Measurements from ENCODE around the gene MUC21. TPM values are rescaled to one million over a fixed set of nuclear protein-coding genes. Genes with fewer than 3 reads are reported as not detected.
"Not testable (repeated sequence)": the region's sequence is repeated elsewhere in the genome, so short reads cannot be mapped to it uniquely, and the experiment has no call there.

MUC21 gene
- total RNA-seq, 1 experiment from 2014 or later: not detected

DNA sequence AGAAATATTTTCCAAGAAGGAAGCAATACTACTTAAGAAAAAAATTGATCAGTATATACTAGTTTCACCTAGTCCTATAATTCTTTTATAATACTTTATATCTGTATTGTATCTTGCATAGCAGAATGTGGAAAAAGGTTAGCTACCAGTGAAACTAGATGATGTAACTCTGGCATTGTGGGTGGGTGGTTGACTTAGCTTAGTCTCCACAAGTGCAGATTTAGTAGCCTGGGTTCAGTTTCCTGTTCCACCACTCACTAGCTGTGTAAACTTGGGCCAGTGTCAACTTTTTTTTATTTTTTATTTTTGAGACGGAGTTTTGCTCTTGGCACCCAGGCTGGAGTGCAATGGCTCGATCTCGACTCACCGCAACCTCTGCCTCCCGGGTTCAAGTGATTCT, 2.0 kb downstream of the MUC21 start:
- no peaks in the 10 kb centered on the region for H3K36me3 ChIP-seq (replicated peaks; ENCODE audit: control insufficient read depth, insufficient read depth, low read length)
- no peak for DNase-seq
- H3K27me3 ChIP-seq (ENCODE audit: control insufficient read depth, insufficient read depth, low read length): no peaks in the 10 kb centered on the region; the same call in 1 of the 2 replicates
- no peak overlapping the region for H3K4me3 ChIP-seq (ENCODE audit: insufficient read depth, low read depth, low read length)

DNA sequence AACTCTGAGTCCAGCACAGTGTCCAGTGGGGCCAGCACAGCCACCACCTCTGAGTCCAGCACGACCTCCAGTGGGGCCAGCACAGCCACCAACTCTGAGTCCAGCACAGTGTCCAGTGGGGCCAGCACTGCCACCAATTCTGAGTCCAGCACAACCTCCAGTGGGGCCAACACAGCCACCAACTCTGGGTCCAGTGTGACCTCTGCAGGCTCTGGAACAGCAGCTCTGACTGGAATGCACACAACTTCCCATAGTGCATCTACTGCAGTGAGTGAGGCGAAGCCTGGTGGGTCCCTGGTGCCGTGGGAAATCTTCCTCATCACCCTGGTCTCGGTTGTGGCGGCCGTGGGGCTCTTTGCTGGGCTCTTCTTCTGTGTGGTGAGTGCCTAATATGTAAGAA, 3.8 kb downstream of the MUC21 start:
- H3K4me3 ChIP-seq (ENCODE audit: insufficient read depth, low read depth, low read length): no peak overlapping the region
- H3K27me3 ChIP-seq (ENCODE audit: control insufficient read depth, insufficient read depth, low read length): no peaks in the 10 kb centered on the region; the same call in 1 of the 2 replicates
- no peak for DNase-seq
- H3K36me3 ChIP-seq (replicated peaks; ENCODE audit: control insufficient read depth, insufficient read depth, low read length): no peaks in the 10 kb centered on the region

DNA sequence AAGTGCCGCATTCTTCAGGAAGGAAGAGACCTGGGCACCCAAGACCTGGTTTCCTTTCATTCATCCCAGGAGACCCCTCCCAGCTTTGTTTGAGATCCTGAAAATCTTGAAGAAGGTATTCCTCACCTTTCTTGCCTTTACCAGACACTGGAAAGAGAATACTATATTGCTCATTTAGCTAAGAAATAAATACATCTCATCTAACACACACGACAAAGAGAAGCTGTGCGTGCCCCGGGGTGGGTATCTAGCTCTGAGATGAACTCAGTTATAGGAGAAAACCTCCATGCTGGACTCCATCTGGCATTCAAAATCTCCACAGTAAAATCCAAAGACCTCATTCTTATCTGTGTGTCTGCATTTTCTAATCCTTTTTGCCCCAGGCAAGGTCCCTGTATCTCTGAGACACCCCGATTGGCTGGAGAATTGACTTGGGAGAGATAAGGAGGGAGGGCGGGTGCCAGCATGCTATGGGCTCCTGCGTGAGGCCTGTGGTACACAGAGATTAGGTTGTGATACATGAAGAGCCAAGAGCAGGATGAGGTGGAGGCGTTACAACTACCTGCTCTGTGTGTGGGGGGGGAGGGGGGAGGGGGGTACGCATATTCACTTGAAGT, 4.8 kb downstream of the MUC21 start:
- DNase-seq: no peak
- Histone ChIP-seq H3K27me3 (ENCODE audit: control insufficient read depth, insufficient read depth, low read length) (no peaks in the 10 kb centered on the region; the same call in 1 of the 2 replicates), H3K4me3 (ENCODE audit: insufficient read depth, low read depth, low read length) (no peak overlapping the region), H3K36me3 (replicated peaks; ENCODE audit: control insufficient read depth, insufficient read depth, low read length) (no peaks in the 10 kb centered on the region)

DNA sequence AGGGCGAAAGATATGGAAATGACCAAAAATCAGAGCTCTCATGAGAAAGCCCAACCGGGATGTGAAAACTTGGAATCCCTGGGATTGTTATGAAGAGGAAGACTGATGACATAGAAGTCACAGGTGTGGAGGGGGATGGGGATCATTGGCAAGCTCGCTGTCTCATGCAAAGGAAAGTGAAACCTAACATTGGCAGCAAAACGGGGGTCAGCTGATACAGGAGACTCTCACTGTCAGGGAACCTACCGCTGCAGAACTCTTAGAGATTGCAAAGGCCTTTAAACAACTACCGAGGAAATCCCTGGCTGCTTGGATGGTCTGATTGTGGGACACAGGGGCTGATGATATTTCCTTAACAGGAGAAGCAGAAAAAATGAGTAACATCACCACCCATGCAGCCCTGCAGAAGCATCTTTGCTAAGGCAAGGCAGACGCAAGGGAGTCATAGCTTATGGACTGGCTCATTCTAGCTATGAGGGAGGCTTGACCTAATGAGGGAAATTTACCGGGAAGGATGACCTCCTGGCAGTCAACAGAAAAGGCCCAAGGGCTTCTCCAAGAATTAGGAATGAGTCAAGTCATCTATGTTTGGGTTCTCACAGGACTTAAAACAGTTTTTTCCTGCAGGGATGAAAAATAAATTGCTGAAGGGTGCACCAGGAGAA, 7.0 kb downstream of the MUC21 start:
- Histone ChIP-seq H3K4me3 (ENCODE audit: insufficient read depth, low read depth, low read length) (no peak overlapping the region), H3K36me3 (replicated peaks; ENCODE audit: control insufficient read depth, insufficient read depth, low read length) (no peaks in the 10 kb centered on the region), H3K27me3 (ENCODE audit: control insufficient read depth, insufficient read depth, low read length) (no peaks in the 10 kb centered on the region; the same call in 1 of the 2 replicates)
- DNase-seq: peak; percentile 51

DNA sequence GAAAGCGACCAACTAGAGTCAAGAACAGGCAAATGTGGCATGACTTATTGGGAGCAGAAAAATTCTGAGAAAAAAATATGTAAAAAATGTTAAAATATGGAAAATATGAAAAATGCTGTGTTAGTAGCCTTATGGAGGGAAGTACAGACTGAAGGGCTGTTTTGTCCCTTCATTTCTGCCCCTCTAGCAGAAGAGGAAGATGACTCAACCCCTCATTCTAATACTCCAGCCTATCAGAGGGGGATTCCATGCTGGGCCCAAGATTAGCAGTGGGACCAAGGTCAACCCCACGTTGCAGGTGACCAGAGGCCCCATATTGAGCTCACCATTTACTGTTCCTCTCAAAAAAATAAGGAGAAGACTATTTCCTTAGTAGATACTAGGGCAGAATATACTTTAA, 8.4 kb downstream of the MUC21 start:
- DNase-seq: no peak
- H3K27me3 ChIP-seq (ENCODE audit: control insufficient read depth, insufficient read depth, low read length): no peaks in the 10 kb centered on the region; the same call in 1 of the 2 replicates
- no peaks in the 10 kb centered on the region for H3K36me3 ChIP-seq (replicated peaks; ENCODE audit: control insufficient read depth, insufficient read depth, low read length)
- no peak overlapping the region for H3K4me3 ChIP-seq (ENCODE audit: insufficient read depth, low read depth, low read length)

DNA sequence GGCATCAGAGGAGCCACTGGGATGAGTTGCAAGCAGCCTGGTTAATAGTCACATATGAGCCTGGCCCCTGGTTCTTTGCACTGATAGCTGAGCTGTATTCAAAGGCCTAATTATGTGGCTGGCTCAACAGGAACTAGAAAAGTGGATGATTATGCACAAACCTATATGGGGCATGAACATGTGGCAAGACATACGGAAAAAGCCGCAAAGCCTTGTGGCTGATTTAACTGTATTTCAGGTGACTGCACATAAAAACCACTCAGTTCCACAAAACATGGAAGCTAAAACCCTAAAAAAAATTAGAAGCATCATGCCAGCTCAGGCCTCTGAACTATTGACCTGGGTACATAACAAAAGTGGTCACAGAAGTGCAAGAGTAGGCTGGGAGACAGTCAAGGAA, 13.8 kb downstream of the MUC21 start:
- Histone ChIP-seq H3K4me3 (ENCODE audit: insufficient read depth, low read depth, low read length) (no peak overlapping the region), H3K27me3 (ENCODE audit: control insufficient read depth, insufficient read depth, low read length) (no peaks in the 10 kb centered on the region)

DNA sequence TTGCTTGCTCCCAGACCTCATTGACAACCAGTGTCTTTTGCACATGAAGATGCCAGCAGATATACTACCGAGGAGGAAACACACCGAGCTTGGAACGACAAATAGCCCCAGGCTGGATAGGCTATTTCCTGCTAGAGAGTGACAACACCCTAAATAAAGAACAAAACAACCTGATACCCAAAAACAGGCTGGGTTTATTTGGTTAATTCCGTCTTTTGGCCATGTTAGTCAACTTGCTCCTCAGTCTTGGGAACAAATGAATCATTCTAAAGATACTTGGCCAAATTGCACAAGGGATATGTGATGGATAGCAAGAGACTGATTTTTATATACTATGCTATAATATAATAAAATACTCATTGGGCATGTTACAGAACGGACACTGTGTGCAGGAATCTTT, 15.3 kb downstream of the MUC21 start:
- no peak for DNase-seq

More for the DNA sequence above, 13.8 kb downstream of the MUC21 start:
- H3K36me3 ChIP-seq (replicated peaks; ENCODE audit: control insufficient read depth, insufficient read depth, low read length): no peaks in the 10 kb centered on the region
- DNase-seq: no peak

DNA sequence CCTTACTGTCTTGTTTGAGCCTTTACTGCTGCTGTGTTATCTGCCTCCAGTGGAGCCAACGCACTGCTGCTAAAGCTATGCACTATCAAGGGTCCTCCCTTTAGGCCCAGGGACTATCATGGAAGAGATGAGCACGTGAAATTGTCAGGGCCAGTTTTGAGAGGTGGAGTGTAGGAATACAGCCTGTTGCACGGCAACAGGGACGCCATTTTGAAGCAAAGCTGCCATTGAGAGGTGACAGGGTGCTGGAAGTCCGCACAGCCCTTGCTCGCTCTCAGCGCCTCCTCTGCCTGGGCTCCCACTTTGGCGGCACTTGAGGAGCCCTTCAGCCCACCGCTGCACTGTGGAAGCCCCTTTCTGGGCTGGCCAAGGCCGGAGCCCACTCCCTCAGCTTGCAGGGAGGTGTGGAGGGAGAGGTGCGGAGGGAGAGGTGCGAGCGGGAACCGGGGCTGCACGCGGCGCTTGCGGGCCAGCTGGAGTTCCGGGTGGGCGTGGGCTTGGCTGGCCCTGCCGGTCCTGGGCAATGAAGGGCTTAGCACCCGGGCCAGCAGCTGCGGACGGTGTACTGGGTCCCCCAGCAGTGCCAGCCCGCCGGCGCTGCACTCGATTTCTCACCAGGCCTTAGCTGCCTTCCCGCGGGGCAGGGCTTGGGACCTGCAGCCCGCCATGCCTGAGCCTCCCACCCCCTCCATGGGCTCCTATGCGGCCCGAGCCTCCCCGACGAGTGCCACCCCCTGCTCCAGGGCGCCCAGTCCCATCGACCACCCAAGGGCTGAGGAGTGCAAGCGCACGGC, 16.7 kb downstream of the MUC21 start:
- DNase-seq; H3K4me3 ChIP-seq (ENCODE audit: insufficient read depth, low read depth, low read length); H3K27me3 ChIP-seq (ENCODE audit: control insufficient read depth, insufficient read depth, low read length); H3K36me3 ChIP-seq (replicated peaks; ENCODE audit: control insufficient read depth, insufficient read depth, low read length): not testable (repeated sequence)

More for the DNA sequence above, 15.3 kb downstream of the MUC21 start:
- H3K27me3 ChIP-seq (ENCODE audit: control insufficient read depth, insufficient read depth, low read length): no peaks in the 10 kb centered on the region
- no peaks in the 10 kb centered on the region for H3K36me3 ChIP-seq (replicated peaks; ENCODE audit: control insufficient read depth, insufficient read depth, low read length)
- no peak overlapping the region for H3K4me3 ChIP-seq (ENCODE audit: insufficient read depth, low read depth, low read length)

DNA sequence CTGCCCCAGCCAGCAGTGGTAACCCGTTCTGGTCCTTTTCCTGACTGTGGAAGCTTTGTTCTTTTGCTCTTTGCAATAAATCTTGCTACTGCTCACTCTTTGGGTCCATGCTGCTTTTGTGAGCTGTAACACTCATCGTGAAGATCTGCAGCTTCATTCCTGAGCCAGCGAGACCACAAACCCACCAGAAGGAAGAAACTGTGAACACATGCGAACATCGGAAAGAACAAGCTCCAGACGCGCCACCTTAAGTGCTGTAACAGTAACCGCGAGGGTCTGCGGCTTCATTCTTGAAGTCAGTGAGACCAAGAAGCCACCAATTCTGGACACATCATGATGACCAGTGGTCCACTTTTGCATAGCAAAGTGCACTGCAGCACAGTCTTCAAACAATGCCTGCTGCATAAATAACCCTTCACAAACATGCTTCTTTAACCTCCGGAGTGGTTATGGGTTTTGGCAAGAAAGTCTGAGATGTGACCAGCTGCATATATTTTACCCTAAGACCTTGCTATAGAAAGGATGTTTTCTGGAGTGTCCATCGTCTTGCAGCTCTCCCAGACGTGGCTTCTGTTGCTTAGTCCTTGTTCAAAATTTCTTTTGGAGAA, 17.9 kb downstream of the MUC21 start:
- DNase-seq: no peak
- Histone ChIP-seq H3K27me3 (ENCODE audit: control insufficient read depth, insufficient read depth, low read length) (no peaks in the 10 kb centered on the region), H3K36me3 (replicated peaks; ENCODE audit: control insufficient read depth, insufficient read depth, low read length) (no peaks in the 10 kb centered on the region), H3K4me3 (ENCODE audit: insufficient read depth, low read depth, low read length) (no peak overlapping the region)

DNA sequence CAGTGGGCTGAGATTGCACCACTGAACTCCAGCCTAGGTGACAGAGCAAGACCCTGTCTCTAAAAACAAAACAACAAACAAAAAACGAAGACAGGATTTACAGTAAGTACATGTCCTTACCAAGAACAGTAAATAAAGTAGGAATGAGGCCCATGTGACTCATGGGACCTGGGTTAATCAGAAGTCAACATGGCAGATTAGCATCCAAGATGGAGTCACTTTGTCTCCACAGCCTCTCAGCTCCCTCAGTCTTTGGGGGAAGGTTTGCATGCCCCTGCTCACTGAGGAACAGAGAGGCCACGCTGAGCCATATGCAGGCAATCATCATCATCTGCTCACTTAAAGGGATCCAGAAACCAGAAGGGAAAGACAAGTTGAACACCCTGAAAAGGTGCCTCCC, 19.0 kb downstream of the MUC21 start:
- H3K27me3 ChIP-seq (ENCODE audit: control insufficient read depth, insufficient read depth, low read length): no peaks in the 10 kb centered on the region
- no peak overlapping the region for H3K4me3 ChIP-seq (ENCODE audit: insufficient read depth, low read depth, low read length)
- no peaks in the 10 kb centered on the region for H3K36me3 ChIP-seq (replicated peaks; ENCODE audit: control insufficient read depth, insufficient read depth, low read length)
- DNase-seq: no peak

DNA sequence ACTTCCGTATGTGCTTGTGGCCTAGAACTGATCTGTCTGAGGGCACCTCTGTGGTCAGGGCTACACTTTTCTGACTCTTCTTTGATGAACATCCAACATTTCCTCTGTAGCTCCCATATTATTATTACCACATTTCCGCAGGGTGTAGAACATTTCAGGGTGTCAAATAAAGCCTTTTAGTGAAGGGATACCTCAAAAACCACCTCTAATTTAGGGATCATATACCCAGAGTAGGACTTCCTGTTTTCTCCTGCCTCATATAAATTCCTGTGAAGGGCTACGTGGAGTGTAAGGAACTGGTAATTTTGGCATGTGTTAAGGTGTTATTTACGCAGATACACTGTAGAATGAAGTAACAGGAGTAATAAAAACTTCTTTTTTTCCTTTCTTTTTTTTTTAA, 21.3 kb downstream of the MUC21 start:
- Histone ChIP-seq H3K4me3 (ENCODE audit: insufficient read depth, low read depth, low read length) (no peak overlapping the region), H3K27me3 (ENCODE audit: control insufficient read depth, insufficient read depth, low read length) (no peaks in the 10 kb centered on the region), H3K36me3 (replicated peaks; ENCODE audit: control insufficient read depth, insufficient read depth, low read length) (no peaks in the 10 kb centered on the region)
- no peak for DNase-seq

DNA sequence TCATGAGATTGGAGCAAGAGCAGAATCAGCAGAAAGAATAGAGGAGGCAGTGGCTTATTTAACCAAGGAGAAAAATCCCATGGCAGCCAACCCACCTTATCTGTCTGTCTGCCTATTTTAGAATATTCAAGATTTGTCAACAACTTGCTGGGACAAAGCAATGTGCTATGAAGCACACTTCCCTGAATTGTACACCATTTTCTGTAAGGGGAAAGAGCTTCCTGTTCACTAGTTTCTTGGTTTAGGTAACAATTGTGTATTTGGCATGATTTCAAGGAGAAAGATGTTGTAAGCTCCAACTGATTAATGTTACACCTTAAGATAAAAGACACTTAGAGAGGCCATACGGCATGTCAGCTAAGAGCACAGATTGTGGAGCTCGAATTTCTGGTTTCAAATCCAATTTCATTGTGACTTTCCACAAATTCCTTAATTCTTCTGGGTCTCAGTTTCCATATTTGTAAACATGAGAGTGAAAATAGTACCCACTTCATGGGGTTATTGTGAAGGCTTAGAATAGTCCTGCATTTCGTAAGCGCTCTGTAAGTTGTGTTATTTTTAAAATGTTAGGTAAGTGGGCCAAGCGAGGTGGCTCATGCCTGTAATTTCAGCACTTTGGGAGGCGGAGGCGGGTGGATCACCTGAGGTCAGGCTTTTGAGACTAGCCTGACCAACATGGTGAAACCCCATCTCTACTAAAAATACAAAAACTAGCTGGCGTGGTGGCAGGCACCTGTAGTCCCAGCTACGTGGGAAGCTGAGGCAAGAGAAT, 21.9 kb downstream of the MUC21 start:
- H3K4me3 ChIP-seq (ENCODE audit: insufficient read depth, low read depth, low read length): no peak overlapping the region
- no peak for DNase-seq
- H3K36me3 ChIP-seq (replicated peaks; ENCODE audit: control insufficient read depth, insufficient read depth, low read length): no peaks in the 10 kb centered on the region
- no peaks in the 10 kb centered on the region for H3K27me3 ChIP-seq (ENCODE audit: control insufficient read depth, insufficient read depth, low read length)

DNA sequence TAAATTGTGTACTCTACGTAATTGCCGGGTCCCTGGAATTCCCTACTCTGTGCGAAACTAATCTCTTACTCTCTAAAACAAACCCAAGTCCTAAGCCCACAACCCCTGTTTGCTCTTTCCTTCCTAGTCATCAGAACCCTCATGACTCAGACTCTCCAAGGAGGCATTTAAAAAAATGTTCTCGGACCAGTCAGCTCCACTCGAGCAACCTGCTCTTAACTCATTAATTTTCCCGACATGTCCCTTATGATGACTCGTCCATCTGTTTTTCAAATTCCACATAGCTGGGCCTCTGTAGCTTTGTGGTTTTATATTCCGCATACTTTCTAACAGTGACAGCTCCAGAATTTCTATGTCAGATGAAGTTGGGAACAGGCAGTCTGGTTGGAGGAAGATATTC, 24.2 kb downstream of the MUC21 start:
- DNase-seq: no peak
- H3K36me3 ChIP-seq (replicated peaks; ENCODE audit: control insufficient read depth, insufficient read depth, low read length): no peaks in the 10 kb centered on the region
- H3K27me3 ChIP-seq (ENCODE audit: control insufficient read depth, insufficient read depth, low read length): no peaks in the 10 kb centered on the region
- no peak overlapping the region for H3K4me3 ChIP-seq (ENCODE audit: insufficient read depth, low read depth, low read length)

DNA sequence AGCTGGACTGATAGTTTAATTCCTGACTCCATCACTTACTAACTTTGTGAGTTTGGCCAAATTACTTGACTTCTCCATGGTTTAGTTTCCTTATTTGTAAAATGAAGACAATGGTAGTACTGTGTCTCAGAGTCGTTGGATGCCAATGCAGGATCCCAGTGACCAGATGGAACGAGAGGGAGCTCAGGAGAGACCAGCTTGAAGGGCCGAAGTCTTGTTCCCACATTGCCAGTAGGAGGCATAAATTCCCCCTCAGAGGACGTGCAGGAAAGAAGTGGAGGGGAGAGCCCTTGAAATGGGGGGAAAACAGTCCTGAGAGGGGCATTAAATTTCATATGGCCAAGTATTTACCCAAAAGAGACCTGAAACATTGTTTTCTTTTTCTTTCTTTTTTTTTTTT, 24.6 kb downstream of the MUC21 start:
- H3K4me3 ChIP-seq (ENCODE audit: insufficient read depth, low read depth, low read length): no peak overlapping the region
- no peaks in the 10 kb centered on the region for H3K27me3 ChIP-seq (ENCODE audit: control insufficient read depth, insufficient read depth, low read length)
- DNase-seq: peak; percentile 63
- H3K36me3 ChIP-seq (replicated peaks; ENCODE audit: control insufficient read depth, insufficient read depth, low read length): no peaks in the 10 kb centered on the region

All from H7 (cell line).